Muscle of arm (tissue), 12 donors: ENCODE data around the gene VAT1L. TPM values are rescaled to one million over a fixed set of nuclear protein-coding genes. Genes with fewer than 3 reads are reported as not detected.

Experiments used
- DNase-seq: peaks from one replicate; pipeline ENCODE4 v3.0.0-alpha.2; 2013
- polyA plus RNA-seq, 12 donors: library from polyadenylated mRNA; unstranded; fragments of 120-200 nt; gene quantifications; one replicate each; pipeline ENCODE4 v1.2.1, GENCODE V29; 2013; ENCODE audit not compliant: insufficient read length in 12 of 12

VAT1L gene
- polyA plus RNA-seq, 12 donors = 3.2 to 13.2 (median 6.6) TPM; not detected in 1

DNA sequence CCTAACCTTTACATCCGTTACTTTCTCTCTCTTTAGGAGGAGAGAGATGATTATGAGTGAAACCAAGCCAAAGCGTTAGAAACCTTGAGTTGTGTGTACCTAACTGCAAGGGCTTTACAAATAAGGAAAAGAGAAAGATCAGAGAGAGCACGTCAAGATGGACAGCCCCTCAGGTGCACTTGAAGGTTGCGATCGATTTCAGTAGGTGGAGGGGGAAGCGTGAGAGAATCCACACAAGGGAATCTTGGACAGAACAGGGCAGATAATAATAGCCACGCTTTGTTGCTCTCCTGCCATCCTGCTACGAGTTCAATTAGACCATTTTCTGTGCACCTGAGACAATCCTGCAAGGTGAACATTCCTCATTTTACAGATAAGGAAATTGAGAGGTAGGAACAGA lies 78.4 kb downstream of the VAT1L start:
- DNase-seq = no peak

DNA sequence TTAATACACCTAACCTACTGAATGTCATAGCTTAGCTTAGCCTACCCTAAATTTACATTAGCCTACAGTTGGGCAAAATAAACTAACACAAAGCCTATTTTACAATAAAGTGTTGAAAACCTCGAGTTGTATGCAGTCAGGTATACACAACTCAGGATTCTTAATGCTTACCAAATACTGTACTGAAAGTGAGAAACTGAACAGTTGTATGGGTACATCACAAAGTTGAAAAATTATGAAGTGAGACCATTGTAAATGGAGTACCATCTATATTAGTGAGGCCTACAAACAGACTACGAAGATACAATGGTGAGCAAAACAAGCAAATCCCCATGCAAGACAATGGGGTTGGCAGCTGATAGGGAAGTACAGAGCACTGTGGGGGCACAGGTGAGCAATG lies 79.7 kb downstream of the VAT1L start:
- no peak for DNase-seq

DNA sequence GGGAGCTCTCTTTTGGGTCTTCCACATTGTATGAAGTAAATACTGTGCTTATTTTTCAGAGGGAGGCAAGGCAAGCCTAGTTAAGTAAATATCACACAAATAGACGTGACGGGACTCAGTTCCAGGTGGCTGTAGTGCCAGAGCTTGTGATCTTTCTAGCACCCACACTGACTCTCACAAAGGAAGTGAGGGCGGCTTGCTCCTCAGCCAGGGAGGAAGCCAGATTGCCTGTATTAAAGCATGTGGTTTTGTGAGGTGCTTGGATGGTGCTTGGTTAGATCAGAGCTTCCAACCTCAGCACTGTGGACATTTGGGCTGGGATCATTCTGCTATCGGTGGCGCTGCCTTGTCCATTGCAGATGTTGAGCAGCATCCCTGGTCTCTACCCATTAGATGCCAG lies 80.1 kb downstream of the VAT1L start:
- DNase-seq = no peak

DNA sequence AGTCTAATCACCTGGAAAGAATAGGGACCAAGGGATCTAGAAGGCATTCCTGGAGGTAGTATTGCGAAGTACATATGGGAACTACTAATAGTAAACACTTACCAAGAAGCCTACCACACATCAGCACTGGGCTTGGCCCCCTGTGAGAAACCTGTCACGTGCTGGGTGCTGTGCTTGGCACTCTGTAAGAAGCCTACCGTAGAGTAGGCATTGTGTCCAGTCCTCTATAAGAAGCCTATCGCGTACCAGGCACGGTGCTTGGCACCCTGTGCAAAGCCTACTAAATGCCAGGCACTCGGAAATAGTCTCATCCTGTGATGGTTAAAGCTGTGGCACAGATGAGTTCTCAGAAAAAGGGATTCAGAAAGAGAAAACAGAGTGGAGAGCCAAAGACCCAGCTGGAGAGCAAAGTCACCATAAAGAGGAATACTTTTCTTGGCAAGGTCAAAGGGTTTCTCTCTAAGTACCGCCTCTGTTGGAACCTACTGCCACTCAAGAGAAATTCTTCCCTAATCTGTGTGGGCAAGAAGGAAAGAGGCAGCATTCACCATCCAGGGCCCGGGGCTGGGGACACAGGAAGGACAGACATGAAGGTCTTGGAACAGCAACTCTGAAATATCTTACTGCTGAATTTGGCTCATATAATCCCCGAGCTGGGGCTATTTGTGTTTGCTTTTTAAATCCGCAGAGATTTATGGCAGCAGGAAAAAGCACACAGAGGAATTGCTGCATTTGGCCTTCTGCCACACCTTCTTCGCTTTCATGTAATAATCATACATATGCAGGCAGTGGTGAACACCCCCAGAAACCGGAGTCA lies 81.8 kb downstream of the VAT1L start:
- peak; percentile 14 for DNase-seq

DNA sequence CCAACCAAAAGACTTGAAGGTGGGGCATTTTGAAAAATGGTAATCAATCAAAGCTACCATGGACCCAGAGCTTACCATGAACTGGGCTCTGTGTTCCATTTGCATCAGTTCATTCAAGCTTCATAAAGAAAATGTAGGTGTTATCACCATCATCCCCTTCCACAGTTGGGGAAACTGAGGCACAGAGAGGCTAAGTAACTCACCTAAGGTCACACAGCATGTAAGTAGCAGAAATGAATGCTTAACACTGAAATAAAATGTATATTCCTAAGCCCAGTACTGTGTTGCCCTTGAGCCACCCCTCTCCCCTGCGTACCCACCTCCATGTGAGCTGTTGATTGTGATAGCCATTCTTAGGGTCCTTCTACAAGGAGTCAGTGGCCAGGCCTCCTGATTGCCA lies 83.6 kb downstream of the VAT1L start:
- no peak for DNase-seq

DNA sequence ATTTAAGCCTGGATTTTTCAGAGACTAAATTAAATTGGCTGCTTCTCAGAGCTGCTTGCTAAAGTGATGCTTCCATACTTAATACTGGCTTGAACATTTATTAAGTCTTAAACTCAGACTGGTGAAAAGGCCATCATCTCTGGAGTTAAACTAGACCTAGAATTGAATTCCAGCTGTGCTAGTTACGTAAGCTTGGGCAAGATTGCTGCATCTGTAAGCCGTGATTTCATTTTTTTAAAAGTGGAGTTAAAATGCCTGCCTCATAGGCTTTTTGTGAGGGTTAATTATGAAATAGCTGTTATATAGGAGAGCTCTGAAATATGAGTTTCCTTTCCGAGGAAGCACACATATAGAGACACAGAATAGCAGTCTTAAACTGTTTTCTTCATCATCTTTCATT lies 84.7 kb downstream of the VAT1L start:
- DNase-seq = no peak

DNA sequence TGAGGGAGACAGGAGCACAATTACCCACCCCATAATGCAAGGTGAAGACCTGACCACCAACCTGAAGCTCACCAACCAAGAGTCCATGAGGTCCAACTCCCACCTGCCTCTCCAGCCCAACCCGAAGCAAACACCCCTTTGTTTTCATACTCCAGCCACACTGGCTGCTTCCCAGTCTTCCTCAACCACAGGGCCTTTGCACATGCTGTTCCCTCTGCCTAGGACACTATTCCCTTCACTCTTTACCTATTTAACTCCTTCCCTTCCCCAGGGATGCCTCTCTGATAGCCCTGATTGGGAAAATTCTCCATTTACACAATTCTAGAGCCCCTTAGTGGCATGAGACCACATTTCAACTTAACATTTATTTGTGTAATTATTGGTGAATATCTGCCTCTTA lies 86.0 kb downstream of the VAT1L start:
- no peak for DNase-seq

DNA sequence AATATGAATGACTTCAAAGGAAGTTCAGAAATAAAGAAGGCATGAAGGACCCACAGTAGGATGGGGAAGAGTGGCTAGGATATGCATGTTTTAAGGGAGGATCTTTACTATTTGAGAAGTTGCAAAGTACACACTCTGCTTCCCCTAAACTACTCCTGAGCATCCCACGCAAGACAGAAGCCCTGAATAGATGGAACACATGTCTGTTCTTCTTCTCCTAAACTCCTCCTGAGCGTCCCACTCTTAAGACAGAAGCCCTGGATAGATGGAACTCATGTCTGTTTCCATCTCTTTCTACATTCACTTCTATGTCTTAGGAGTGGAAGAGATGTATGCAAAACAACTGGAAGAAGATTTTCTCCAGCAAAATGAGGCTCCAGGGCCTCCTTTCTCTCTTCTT lies 88.4 kb downstream of the VAT1L start:
- DNase-seq = no peak

DNA sequence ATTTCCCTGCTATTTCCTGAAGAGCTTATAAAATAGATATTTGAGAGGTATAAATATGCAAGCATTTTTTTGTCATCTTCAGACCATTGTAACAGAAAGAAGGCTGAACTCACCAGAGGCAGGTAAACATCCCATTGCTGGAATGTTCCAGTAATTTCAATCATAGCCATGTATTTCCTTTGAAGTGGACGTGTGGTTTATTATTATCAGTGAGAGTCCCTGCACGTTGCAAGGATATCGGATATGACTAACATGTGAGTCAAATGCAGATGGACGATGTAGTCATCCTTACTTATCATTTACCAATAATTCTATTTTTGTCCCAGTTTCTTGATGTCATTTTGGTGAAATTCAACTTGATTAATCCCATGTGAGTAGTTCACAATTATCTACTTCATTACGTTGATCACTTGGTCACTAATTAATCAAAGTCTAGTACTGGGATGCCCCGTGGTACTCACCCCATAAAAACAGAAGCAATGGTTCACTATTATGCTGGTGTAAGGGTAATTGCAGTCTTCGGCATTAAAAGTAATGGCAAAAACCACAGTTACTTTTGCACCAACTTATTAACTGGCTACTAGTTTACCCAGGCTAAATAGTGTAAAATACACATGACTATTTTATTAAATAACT lies 89.5 kb downstream of the VAT1L start:
- no peak for DNase-seq

DNA sequence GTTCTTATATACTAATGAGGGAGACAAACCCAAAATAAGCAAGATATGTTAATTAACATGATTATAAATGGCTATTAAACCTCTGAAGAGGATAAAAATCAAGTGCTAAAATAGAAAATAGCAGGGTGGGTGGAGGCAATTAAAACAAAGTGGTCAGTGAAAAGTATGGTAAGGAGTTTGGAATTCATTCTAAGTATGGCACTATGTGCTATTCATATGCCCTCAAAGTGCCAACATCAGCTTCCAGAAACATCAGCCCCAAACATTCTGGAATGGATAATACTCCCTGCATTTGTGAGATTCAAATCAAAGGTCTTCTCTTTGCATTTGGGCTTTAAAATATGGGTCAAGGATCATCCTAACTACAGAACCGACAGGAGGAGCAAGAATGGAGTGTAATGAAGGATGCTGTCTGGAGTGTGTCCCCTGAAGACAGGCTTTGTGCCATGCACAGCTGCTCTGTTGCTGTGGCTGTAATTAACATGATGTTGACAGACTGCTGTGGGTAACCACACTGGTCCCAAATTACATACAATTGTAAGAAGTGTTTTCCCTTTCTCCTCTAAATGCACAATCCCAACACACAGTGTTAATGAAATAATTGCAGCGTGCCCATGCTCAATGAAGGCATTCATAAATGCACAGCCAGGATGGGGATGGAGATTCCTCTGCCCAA lies 93.1 kb downstream of the VAT1L start:
- no peak for DNase-seq

DNA sequence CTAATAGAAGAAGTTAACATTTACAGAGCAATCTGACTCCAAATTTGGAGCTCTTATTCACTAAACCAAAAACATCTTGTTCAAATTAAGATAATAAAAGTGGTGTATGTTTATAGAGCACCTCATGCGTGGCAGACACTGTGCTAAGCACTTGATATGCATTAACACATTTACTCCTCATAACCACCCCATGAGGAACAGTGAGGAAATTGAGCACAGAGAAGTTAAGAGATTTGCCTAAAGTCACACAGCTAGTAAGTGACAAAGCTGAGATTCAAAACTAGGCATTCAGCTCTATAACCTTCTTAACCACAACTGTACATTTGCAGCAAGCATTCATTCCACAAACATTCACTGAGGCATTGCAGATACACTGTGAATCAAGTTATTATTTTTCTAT lies 94.0 kb downstream of the VAT1L start:
- no peak for DNase-seq

DNA sequence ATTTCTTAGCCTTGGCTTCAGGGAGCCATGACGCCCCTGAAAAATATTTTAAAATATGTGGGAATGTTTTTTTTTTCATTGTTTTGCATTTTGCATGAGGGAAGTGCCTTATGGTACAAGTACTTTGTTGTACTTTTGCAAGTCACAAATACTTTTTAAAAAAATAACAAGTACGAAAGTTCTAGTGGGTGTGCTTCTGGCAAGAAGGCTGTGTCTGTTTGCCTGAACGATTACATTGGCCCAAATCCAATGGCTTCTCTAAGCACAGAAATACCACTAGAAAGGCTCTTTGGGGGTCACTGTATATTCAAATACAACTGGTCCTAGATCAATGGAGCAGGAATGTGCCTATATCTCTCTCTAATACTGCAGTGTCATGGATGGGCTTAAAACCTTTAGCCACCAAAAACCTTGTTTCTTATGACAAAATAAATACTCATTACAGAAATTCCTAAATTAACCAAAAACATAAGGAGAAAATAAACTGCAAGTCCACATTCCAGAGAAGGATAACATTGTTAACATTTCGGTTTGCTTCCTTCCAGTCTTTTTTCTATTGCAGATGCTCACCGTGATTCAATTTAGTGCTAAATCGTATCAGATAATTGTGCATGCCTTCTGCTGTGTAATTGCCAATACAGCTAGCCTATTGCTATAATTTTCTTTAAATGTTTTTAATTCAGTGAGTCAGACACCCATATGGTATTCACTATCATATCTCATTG lies 97.4 kb downstream of the VAT1L start:
- no peak for DNase-seq

DNA sequence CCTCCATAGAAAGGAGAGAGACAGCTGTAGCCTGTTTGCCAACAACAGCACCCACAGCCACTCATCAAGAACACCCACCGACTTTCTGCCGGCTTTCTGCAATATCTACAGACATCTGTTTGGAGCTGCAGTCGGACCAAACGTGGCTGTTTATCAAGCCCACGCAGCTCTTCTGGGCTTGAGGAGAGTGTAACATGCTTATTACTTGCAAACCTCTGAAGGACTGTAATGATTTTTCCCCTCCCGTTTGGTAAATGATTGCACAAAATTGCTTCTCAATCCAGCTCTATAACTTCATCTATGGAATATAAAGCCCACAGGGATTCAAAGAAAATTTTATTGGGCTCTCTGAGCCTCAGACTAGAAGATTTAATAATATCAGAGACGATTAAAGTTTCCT lies 100.5 kb downstream of the VAT1L start:
- peak; percentile 37 for DNase-seq

DNA sequence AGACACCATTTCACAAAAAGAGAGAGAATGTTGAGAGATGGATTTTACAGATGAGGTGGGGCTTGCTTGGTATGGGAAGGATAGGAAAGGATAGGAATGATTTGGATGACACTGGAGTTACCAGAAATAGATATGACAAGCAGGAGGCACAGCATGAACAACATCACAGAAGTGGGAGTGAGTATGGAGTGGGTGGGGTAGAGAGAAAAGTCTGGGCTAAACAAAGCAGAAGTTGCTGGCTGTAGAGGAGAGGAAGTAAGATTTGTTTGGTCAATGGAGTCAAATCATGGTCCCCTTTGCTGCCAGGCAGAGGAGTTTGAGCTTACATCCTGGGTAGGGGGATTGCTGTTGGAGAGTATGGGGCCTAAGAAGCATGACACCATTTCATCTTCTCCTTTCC lies 101.7 kb downstream of the VAT1L start:
- no peak for DNase-seq

DNA sequence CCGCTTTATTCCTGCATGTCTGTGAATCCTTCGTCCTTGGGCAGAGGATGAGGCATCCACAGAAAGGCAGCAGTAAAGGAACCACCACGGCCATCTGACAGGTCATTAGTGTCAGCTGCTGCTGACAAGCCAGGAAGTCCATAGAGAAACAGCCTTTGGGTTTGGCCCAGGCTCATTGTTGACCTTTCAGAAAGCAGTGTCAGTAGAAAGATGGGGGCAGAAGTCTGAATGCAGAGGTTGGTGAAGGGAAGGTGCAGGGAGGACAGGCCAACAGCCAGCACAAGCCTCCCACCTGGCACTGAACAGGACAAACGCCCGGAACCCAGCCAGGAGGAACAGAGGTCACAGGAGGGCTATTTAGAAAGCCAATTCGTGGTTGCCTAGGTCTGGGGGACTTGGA lies 105.8 kb downstream of the VAT1L start:
- no peak for DNase-seq

DNA sequence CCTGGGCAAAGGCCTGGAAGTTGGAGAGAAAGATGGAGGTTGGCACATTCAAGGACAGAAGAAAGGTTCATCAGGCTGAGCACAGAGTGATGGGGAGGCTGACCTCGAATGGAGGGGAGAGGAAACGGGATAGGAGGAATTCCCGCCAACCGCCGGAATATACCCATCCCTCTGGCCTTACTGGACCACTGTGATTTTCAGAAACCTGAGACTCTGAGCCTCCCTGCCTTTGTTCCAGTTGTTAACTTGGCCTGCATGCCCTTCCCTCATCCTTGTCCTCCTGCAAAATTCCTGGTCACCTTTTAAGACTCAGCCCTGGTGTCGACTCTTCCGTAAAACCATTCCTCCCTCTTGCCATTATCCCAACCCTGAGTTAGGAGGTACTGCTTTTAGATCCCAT lies 107.6 kb downstream of the VAT1L start:
- no peak for DNase-seq

DNA sequence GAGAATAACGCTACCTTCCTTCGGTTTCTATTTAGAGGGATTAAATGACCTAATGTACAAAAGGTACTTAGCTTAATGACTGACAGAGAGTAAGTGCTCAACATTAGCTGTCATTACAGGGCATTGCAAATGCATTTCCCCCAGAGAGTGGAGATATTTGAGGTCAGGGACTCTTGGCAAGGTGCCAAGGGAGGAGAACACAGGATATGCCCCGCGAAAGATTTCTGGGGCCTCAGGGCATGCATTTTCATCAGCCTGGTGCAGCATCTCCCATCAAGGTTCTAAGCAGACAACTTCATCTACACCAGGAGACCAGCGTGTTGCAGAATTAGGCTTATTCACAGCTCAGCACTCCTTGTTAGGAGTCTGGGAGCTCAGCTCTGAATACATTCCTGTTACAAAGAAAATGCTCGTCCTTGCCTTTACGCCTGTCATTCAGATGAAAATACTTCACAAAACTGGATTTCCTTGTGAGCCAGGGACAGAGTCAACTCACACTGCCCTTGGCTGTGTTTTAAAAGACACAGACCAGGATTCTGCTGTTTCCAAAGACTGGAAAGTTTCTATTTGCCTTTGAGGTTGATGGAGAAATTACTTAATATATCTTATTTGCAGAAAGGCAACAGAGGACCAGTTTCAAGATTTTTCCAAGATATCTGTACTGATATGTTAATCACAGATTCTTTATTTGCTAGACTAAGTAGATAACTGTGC lies 108.2 kb downstream of the VAT1L start:
- DNase-seq = no peak

DNA sequence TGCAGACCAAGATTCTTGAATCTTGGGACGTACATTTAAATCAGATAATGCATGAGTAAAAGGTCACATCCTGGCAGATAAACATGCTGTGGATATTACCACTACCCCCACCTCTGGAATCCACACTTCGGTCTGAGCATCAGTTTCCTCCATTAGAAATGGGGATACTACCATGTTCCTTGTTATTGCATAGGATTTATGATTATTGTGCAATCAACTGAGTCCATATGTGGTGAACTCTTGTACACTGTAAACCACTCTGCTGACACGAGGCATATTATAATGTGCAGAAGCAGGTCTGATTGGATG lies 108.7 kb downstream of the VAT1L start:
- DNase-seq = no peak

DNA sequence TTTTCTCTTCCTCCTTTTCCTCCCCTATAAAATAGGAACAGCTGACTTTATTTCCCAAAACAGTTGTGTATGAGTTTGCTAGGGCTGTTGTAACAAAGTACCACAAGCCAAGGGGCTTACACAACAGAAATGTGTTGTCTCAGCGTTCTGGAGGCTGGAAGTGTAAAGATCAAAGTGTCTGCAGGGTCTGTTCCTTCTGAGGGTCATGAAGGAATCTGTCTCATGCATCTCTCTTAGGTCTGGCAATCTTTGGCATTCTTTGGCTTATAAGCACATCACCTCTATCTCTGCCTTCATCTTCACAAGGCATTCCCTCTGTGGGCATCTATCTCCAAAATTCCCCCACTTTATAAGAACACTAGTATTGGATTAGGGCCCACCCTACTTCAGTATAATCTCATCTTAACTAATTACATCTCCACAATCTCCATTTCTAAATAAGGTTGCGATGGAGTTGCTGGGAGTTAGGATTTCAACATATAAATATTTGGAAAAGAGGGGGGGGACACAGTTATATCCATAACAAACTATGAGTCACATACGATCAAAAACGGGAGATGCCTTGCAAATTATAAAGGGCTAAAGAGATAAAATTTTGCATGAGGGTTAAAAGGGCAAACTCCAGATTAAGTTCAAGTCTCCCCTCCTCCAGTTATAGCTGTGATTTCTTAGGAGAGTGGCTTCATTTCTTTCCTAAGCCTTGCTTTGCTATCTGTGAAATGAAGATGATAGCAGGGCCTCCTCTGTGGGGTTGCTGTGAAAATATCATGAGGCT lies 109.7 kb downstream of the VAT1L start:
- no peak for DNase-seq

DNA sequence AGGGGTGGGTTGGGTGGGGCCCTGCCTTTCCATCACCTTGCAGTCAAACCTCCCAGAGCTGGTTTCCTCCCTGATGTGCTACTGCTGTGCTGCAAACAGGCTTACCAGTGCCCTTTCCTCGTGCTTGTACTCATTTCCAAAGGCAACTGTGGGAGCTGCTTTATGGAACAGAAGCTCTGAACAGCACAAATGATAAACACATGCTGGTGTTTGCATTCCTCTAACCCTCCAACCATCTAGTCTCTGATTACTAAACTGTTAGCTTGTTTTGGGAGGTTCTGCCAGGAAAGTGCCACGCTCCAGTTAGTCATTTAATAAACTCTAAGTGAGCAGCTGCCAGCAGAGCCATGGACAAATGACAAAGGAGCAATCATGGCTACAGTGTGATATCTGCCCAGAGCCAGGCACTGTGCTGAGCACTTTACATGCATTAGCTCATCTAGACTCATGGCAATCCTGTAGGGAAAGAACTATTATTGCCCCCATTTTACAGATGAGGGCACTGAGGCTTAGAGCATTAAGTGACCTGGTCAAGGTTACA lies 110.4 kb downstream of the VAT1L start:
- no peak for DNase-seq

DNA sequence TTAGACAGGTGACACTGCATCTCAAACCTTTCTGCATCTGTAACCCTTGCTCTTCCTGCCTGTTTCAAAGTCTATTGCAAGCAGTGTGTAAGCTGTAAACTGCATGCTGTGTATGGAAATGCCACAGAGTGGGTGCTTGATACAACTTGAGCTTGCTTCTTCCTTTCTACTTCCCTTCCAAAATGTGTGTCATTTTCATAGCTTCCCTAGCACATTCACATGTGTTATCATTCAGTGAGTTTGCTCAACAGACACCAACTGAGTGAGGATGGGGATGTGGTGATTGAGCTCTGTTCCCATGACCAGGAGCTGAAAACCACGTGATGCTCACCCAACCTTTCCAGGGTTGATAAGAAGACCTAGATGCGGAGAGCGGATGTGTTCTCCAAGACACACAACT lies 111.1 kb downstream of the VAT1L start:
- DNase-seq = no peak
